Activated CD8-positive, alpha-beta T cell treated with anti-CD3 and anti-CD28 coated beads, Interleukin-2, amount 10 ng/mL, durations not matched to agents 7 days and 5 days (primary cell): Measurements from ENCODE around the gene PRKAR2A. TPM values are rescaled to one million over a fixed set of nuclear protein-coding genes. Genes with fewer than 3 reads are reported as not detected.

Experiments
- ATAC-seq: fragments of 150-1000 bp; cut with Tn5 transposase; one replicate; pipeline ENCODE4 v1.10.0; 2021; ENCODE audit warnings: moderate library complexity
- CTCF ChIA-PET: fragments of 350-600 bp; sonication (Branson Sonifier 250); formaldehyde crosslinking; loops from one replicate; lab custom pipeline; 2021; ENCODE audit warnings: antibody characterized with exemption; lab: Charles Lee
- POLR2A ChIA-PET: fragments of 350-600 bp; sonication (Branson Sonifier 250); formaldehyde crosslinking; loops from one replicate; lab custom pipeline; 2021; ENCODE audit warnings: antibody characterized with exemption; lab: Charles Lee
- DNase-seq: peaks from one replicate; pipeline ENCODE4 v3.0.0-alpha.2; 2020
- H3K27ac Mint-ChIP-seq: one replicate; pipeline ENCODE4 v1.8.0; 2021; ENCODE audit warnings: mild to moderate bottlenecking, mixed read lengths
- H3K27me3 Mint-ChIP-seq: one replicate; pipeline ENCODE4 v1.8.0; 2021; ENCODE audit warnings: low read depth, mixed read lengths
- H3K36me3 Mint-ChIP-seq: one replicate; pipeline ENCODE4 v1.8.0; 2021; ENCODE audit warnings: low read depth, mixed read lengths
- H3K4me1 Mint-ChIP-seq: one replicate; pipeline ENCODE4 v1.8.0; 2021; ENCODE audit warnings: low read depth, mixed read lengths
- H3K4me3 Mint-ChIP-seq: one replicate; pipeline ENCODE4 v1.8.0; 2021; ENCODE audit warnings: mild to moderate bottlenecking, mixed read lengths
- H3K9me3 Mint-ChIP-seq: one replicate; pipeline ENCODE4 v1.8.0; 2022; ENCODE audit warnings: mixed read lengths; ENCODE audit not compliant: insufficient read depth
- total RNA-seq, 2 experiments: library from RNA; stranded (reverse); gene quantifications; one replicate each; pipeline ENCODE4 v1.2.3, GENCODE V29; 2021

PRKAR2A gene
- total RNA-seq, 2 experiments from 2014 or later = 35.9 to 40.2 TPM

DNA sequence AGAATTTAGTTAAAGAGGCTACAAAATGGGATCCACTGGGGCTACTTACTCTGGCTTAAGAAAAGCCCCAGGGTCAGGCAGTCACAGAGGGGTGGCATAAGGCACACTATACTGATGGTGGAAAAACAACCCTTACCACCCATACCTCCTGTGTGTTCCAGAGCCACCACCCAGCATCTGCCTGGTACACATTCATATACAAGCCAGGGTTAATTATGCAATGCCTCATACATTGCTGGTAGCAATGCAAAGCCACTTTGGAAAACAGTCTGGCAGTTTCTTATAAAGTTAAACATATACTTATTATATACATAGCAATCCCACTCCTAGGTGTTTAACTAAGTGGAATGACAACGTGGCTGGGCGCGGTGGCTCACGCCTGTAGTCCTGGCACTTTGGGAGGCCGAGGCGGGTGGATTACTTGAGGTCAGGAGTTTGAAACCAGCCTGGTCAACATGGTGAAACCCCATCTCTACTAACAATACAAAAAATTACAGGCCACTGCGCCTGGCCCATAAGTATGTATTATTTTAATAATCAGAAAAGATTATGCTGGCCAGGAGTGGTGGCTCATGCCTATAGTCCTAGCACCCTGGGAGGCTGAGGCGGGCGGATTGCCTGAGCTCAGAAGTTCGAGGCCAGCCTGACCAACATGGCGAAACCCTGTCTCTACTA lies 146.8 kb downstream of the PRKAR2A start:
- peaks cover 32% of the 10 kb centered on the region for H3K36me3 Mint-ChIP-seq
- H3K4me3 Mint-ChIP-seq = no peak overlapping the region
- peaks cover 8% of the 10 kb centered on the region for H3K4me1 Mint-ChIP-seq

GRCh38 chr3:48698891-48699290 lies 148.8 kb downstream of the PRKAR2A start:
- ATAC-seq (no peak), DNase-seq (no peak)
- ChIA-PET CTCF (interaction anchor here (1.9 to 2.4 kb wide), 2 partner anchors 13 to 14 kb away, joined by 6 to 11 read pairs; partner anchors contain the start of gene NCKIPSD), POLR2A (interaction anchor here (0.7 kb wide), 1 partner anchor 18 kb away, joined by 3 read pairs; the partner anchor contains the start of gene IP6K2)
- H3K27ac Mint-ChIP-seq = no peak overlapping the region
- H3K4me1 Mint-ChIP-seq = peaks cover 4% of the 10 kb centered on the region
- H3K36me3 Mint-ChIP-seq = peaks cover 35% of the 10 kb centered on the region
- H3K9me3 Mint-ChIP-seq = no peaks in the 10 kb centered on the region
- no peaks in the 10 kb centered on the region for H3K27me3 Mint-ChIP-seq
- H3K4me3 Mint-ChIP-seq = no peak overlapping the region

More for the DNA sequence above, 146.8 kb downstream of the PRKAR2A start:
- H3K9me3 Mint-ChIP-seq = no peaks in the 10 kb centered on the region
- H3K27me3 Mint-ChIP-seq = no peaks in the 10 kb centered on the region
- POLR2A ChIA-PET = no interaction called here
- no peak overlapping the region for H3K27ac Mint-ChIP-seq
- no peak for ATAC-seq
- CTCF ChIA-PET = interaction anchor here (1.0 kb wide), 1 partner anchor 39 kb away, joined by 3 read pairs; no protein-coding TSS in a partner anchor
- DNase-seq = no peak

DNA sequence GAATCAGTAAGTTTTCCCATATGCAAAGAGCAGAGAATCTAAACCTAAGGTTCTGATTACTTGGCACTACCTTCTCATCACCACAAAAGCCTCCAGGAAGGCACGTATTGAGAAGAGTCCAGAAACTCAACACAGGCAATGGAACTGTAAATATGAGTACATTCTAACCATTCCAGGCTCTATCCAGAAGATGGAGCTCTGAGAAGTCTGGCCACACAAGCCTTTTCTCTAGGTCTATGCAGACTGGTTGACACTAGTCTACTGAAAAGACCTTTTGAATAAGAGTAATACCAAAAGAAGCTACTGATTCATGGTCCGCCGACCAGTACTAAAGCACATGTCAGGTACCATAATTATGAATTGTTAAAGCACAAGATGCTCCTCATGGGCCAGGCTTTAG lies 149.7 kb downstream of the PRKAR2A start:
- no peak for ATAC-seq
- ChIA-PET CTCF (interaction anchor here (0.6 to 2.4 kb wide), 4 partner anchors 9 to 42 kb away, joined by 3 to 11 read pairs (median 5); partner anchors contain the start of gene NCKIPSD), POLR2A (no interaction called here)
- Mint-ChIP-seq H3K4me1 (peaks cover 4% of the 10 kb centered on the region), H3K4me3 (no peak overlapping the region), H3K36me3 (peaks cover 38% of the 10 kb centered on the region), H3K27me3 (no peaks in the 10 kb centered on the region), H3K9me3 (no peaks in the 10 kb centered on the region), H3K27ac (no peak overlapping the region)
- DNase-seq = no peak

- H3K4me1 Mint-ChIP-seq = peaks cover 2% of the 10 kb centered on the region
Observed at GRCh38 chr3:48696601-48697000, 151.1 kb downstream of the PRKAR2A start.

More at GRCh38 chr3:48696601-48697000, 151.1 kb downstream of the PRKAR2A start:
- Mint-ChIP-seq H3K27ac (no peak overlapping the region), H3K4me3 (no peak overlapping the region), H3K36me3 (peaks cover 40% of the 10 kb centered on the region), H3K27me3 (no peaks in the 10 kb centered on the region), H3K9me3 (no peaks in the 10 kb centered on the region)
- CTCF ChIA-PET = interaction anchor here (1.7 to 2.4 kb wide), 2 partner anchors 10 to 11 kb away, joined by 7 to 11 read pairs; partner anchors contain the start of gene NCKIPSD
- ATAC-seq = no peak
- DNase-seq = no peak
- POLR2A ChIA-PET = no interaction called here

Other genes with a start within 250 kb of the PRKAR2A start
- 100 to 1,000 TPM; 196 to 202 TPM for gene UQCRC1, start 238.2 kb downstream of the PRKAR2A start, total RNA-seq
- under 1 TPM in 1 of 2 experiments, not detected in 1; 0.39 TPM for gene TMEM89, start 226.1 kb downstream of the PRKAR2A start, total RNA-seq
- gene SLC26A6, start 212.4 kb downstream of the PRKAR2A start, total RNA-seq = 10 to 100 TPM; 58.0 to 61.5 TPM
- 10 to 100 TPM; 19.5 to 20.2 TPM for gene CELSR3, start 185.0 kb downstream of the PRKAR2A start, total RNA-seq
- gene NCKIPSD, start 162.0 kb downstream of the PRKAR2A start, total RNA-seq = 10 to 100 TPM; 56.5 to 57.1 TPM
- gene IP6K2, start 130.7 kb downstream of the PRKAR2A start, total RNA-seq = 10 to 100 TPM; 49.6 to 50.4 TPM
- 10 to 100 TPM; 29.9 to 33.1 TPM for gene SLC25A20, start 51.0 kb upstream of the PRKAR2A start, total RNA-seq
- gene ARIH2, start 71.0 kb upstream of the PRKAR2A start, total RNA-seq = 100 to 1,000 TPM; 102 to 112 TPM
- 10 to 100 TPM; 35.2 to 39.6 TPM for gene P4HTM, start 142.4 kb upstream of the PRKAR2A start, total RNA-seq
- gene WDR6, start 159.5 kb upstream of the PRKAR2A start, total RNA-seq = 100 to 1,000 TPM; 134 to 140 TPM
- gene DALRD3, start 170.7 kb upstream of the PRKAR2A start, total RNA-seq = 10 to 100 TPM; 24.7 to 25.4 TPM
- 10 to 100 TPM; 92.1 to 93.7 TPM for gene NDUFAF3, start 174.2 kb upstream of the PRKAR2A start, total RNA-seq
- gene IMPDH2, start 181.5 kb upstream of the PRKAR2A start, total RNA-seq = 100 to 1,000 TPM; 227 to 229 TPM
- 100 to 1,000 TPM; 130 to 131 TPM for gene QRICH1, start 246.2 kb upstream of the PRKAR2A start, total RNA-seq